ENCODE data around the gene SLC9A2.

The SLC9A2 gene

GRCh38 chr2:102615620-102616436, 3.5 kb upstream of the SLC9A2 start:
- TF ChIP-seq, protein P1, sequence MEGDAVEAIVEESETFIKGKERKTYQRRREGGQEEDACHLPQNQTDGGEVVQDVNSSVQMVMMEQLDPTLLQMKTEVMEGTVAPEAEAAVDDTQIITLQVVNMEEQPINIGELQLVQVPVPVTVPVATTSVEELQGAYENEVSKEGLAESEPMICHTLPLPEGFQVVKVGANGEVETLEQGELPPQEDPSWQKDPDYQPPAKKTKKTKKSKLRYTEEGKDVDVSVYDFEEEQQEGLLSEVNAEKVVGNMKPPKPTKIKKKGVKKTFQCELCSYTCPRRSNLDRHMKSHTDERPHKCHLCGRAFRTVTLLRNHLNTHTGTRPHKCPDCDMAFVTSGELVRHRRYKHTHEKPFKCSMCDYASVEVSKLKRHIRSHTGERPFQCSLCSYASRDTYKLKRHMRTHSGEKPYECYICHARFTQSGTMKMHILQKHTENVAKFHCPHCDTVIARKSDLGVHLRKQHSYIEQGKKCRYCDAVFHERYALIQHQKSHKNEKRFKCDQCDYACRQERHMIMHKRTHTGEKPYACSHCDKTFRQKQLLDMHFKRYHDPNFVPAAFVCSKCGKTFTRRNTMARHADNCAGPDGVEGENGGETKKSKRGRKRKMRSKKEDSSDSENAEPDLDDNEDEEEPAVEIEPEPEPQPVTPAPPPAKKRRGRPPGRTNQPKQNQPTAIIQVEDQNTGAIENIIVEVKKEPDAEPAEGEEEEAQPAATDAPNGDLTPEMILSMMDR (IDR thresholded peaks at IDR 0.05; ENCODE audit: control insufficient read depth, insufficient read depth, low read depth, low read length, missing control alignments): peak; percentile 94

GRCh38 chr2:102618452-102619413, 620 bp upstream of the SLC9A2 start:
- peak overlapping the region; percentile 21 for H3K4me3 ChIP-seq (ENCODE audit: control insufficient read depth, low read depth, low read length)
- DNase-seq (ENCODE audit: low read depth): no peak
- TF ChIP-seq, protein P1 (IDR thresholded peaks at IDR 0.05; ENCODE audit: control insufficient read depth, insufficient read depth, low read depth, low read length, missing control alignments): no peak

More at GRCh38 chr2:102615620-102616436, 3.5 kb upstream of the SLC9A2 start:
- no peak overlapping the region for H3K4me3 ChIP-seq (ENCODE audit: control insufficient read depth, low read depth, low read length)
- DNase-seq (ENCODE audit: low read depth): peak; percentile 4

DNA sequence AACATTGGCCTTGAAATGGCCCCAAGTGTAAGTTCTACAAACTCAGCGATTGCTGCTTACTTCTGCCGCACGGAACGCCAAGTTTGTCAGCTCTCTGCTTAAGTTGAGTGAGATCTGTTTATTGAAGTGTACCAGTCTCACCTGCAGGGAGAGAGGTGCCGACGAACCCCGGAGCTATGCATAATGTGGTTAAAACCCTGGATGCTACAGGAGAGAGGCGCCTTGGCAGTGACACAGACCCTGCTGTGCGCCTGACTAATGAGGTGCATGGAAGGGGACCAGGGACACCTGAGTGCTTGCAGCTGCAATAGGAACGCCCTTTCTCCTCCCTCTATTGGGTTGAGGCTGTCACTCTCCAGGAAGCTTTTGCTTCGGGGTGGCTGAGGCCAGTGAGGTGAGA, 979 bp downstream of the SLC9A2 start:
- TF ChIP-seq, protein P1 (IDR thresholded peaks at IDR 0.05; ENCODE audit: control insufficient read depth, insufficient read depth, low read depth, low read length, missing control alignments): no peak
- no peak for DNase-seq (ENCODE audit: low read depth)
- H3K4me3 ChIP-seq (ENCODE audit: control insufficient read depth, low read depth, low read length): no peak overlapping the region

DNA sequence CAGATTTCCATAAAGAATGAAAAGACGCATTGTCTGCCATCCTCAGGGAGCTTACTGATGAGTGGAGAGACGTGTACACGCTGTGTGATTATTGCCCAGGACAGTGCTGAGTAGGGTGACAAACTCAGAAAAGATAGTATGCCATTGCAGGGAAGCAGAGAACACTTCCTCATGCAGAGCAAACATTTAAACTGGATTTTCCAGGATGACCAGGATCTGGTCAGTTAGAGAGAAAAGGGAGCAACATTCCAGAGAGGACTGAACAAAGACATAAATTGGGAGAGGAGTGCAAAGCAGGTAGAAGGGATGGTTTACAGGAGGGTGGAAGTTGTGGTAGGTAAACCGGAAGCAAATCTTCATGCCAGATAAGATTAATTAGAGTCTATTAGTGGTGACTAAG, 2.3 kb downstream of the SLC9A2 start:
- DNase-seq (ENCODE audit: low read depth): no peak
- TF ChIP-seq, protein P1 (IDR thresholded peaks at IDR 0.05; ENCODE audit: control insufficient read depth, insufficient read depth, low read depth, low read length, missing control alignments): no peak
- H3K4me3 ChIP-seq (ENCODE audit: control insufficient read depth, low read depth, low read length): no peak overlapping the region

DNA sequence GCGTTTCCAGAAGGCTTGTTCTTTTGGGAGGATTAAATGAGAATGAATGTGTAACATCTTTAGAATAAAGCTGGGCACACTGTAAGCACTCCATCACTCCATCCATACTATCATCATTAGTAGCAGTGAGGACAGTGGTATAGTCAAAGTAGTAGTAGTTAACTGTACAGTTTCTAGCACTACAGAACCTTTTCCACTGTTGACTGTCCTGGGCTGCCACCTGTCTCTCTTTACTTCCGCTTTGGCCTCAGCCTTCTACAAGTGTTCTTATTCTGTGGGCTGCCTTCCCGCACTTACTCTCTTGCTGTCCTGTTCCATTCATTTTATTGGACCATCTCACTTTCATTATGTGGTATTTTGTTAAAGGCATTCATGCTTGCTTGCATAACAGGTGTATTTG, 3.3 kb downstream of the SLC9A2 start:
- DNase-seq (ENCODE audit: low read depth): no peak
- TF ChIP-seq, protein P1 (IDR thresholded peaks at IDR 0.05; ENCODE audit: control insufficient read depth, insufficient read depth, low read depth, low read length, missing control alignments): no peak
- no peak overlapping the region for H3K4me3 ChIP-seq (ENCODE audit: control insufficient read depth, low read depth, low read length)

GRCh38 chr2:102630458-102630857, 11.1 kb downstream of the SLC9A2 start:
- no peak overlapping the region for H3K4me3 ChIP-seq (ENCODE audit: control insufficient read depth, low read depth, low read length)
- DNase-seq (ENCODE audit: low read depth): no peak
- TF ChIP-seq, protein P1 (IDR thresholded peaks at IDR 0.05; ENCODE audit: control insufficient read depth, insufficient read depth, low read depth, low read length, missing control alignments): no peak

Data from AG09309 (cell line).